ENCODE data around the gene NACC2. TPM values are rescaled to one million over a fixed set of nuclear protein-coding genes. Genes with fewer than 3 reads are reported as not detected.

The NACC2 gene
- total RNA-seq, 1 donor from 2014 or later: 1.6 TPM

DNA sequence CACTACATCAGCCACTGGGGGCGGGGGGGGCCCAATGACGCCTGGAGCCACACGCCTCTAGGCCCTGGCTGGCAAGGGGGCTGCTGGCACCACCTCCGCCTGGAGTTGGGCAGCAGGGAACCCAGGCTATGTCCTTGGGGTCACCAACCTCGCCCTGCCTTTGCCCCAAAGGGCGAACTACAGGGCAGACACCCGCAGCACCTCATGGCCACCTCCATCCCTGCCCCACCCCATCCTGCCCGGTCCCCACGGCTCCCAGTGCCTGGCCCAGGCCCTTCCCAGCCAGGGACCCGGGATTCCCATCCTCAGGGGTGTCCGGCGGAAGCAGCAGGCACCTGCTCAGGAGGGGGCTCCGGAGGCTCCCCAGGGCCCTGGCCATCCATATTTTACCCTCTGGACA, 37.0 kb downstream of the NACC2 start:
- no peak overlapping the region for H3K27ac Mint-ChIP-seq
- CTCF ChIA-PET: no interaction called here
- H3K27me3 Mint-ChIP-seq: peaks cover 3% of the 10 kb centered on the region
- ATAC-seq (ENCODE audit: low read depth): peak; percentile 35
- no peak overlapping the region for H3K4me3 Mint-ChIP-seq
- H3K9me3 Mint-ChIP-seq: no peaks in the 10 kb centered on the region
- TF ChIP-seq, protein P1, sequence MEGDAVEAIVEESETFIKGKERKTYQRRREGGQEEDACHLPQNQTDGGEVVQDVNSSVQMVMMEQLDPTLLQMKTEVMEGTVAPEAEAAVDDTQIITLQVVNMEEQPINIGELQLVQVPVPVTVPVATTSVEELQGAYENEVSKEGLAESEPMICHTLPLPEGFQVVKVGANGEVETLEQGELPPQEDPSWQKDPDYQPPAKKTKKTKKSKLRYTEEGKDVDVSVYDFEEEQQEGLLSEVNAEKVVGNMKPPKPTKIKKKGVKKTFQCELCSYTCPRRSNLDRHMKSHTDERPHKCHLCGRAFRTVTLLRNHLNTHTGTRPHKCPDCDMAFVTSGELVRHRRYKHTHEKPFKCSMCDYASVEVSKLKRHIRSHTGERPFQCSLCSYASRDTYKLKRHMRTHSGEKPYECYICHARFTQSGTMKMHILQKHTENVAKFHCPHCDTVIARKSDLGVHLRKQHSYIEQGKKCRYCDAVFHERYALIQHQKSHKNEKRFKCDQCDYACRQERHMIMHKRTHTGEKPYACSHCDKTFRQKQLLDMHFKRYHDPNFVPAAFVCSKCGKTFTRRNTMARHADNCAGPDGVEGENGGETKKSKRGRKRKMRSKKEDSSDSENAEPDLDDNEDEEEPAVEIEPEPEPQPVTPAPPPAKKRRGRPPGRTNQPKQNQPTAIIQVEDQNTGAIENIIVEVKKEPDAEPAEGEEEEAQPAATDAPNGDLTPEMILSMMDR (IDR thresholded peaks at IDR 0.05): no peak
- H3K4me1 Mint-ChIP-seq: peaks cover 30% of the 10 kb centered on the region
- H3K36me3 Mint-ChIP-seq (ENCODE audit: low read depth): no peaks in the 10 kb centered on the region
- DNase-seq: no peak
- POLR2A ChIA-PET: interaction anchor here (0.6 kb wide), 1 partner anchor 363 kb away, joined by 3 read pairs; no protein-coding TSS in a partner anchor
- intact Hi-C loops (cut with micrococcal nuclease): no loop called here

DNA sequence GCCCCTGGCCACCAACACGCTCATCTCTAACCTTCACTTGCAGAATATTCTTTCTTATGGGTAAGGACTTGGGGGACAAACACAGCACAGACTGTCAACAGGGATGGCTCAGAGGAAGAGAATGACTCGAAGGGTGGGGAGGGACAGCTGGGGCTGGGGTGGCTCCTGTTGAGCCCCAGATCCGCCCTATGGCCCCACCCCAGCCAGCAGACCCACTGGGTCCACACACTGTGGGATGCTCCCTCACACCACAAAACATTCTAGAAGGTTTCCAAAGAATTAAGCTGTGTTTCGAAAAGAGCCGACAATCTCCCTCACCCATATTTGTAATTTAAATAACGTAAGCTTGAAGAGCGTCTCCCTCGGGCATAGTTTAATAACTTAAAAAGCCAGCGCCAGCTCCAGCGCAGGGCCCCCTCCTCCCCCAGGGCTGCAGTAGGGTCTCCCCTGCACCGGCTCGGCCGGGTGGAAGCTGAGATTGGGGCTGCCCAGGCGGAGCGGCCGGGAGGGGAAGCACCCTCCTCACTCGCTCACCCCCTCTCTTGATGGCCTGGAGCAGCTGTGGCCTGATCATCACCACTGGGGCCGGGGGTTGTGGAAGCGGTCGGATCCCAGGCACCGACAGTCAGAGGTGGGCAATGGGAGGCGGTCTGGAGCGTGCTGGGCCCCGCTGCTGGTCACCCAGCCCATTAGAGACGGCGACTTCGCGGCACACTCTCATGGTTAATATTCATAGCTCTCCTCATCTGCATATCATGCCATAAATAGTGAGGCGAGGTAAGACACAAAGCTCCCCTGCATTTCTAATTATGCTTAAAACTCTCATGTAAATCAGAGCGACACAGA, 37.6 kb downstream of the NACC2 start:
- CTCF ChIA-PET: no interaction called here
- DNase-seq: no peak
- intact Hi-C loops (cut with micrococcal nuclease): no loop called here
- Mint-ChIP-seq H3K36me3 (ENCODE audit: low read depth) (no peaks in the 10 kb centered on the region), H3K4me1 (peaks cover 30% of the 10 kb centered on the region), H3K27me3 (peaks cover 4% of the 10 kb centered on the region), H3K4me3 (peak overlapping the region; percentile 65), H3K9me3 (no peaks in the 10 kb centered on the region), H3K27ac (peak overlapping the region; percentile 79)
- ATAC-seq (ENCODE audit: low read depth): peak; percentile 55
- POLR2A ChIA-PET: interaction anchor here (0.5 to 0.6 kb wide), 2 partner anchors 11 to 364 kb away, joined by 3 to 7 read pairs; no protein-coding TSS in a partner anchor
- TF ChIP-seq, protein P1 (IDR thresholded peaks at IDR 0.05): no peak

DNA sequence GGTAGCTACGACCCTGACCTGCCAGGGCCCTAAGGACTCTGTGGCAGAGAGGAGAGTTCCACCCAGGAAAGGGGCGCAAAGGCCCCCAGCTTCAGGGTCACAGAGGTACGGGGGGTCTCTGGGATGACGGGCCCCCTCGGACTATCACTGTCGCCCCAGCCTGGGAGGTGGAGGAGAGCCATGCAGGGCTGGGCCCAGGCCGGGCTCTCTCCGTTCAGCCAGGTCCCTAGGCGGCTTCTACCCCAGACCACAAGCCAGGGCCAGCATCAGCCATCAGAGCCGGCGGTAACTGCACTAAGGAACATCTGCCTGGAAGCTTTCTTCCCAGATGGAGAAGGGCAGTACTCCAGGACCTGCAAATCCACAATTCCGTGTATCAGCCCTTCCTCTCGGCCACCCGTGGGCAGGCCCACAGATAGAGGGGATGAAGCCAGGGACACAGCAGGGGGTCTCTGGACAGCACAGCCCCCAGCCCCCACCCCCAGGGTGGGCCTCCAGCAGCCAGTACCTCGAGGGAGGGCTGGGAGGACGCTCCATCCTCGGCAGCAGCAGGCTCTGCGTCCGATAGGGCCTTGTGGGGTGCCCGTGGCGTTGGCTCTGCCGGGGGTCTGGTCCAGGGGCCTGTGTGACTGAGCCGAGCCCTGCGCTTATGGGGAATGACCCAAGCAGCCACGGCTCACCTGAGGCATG, 38.4 kb downstream of the NACC2 start:
- Mint-ChIP-seq H3K4me3 (peak overlapping the region; percentile 65), H3K27ac (peak overlapping the region; percentile 79), H3K9me3 (no peaks in the 10 kb centered on the region), H3K27me3 (peaks cover 8% of the 10 kb centered on the region), H3K4me1 (peaks cover 35% of the 10 kb centered on the region), H3K36me3 (ENCODE audit: low read depth) (no peaks in the 10 kb centered on the region)
- DNase-seq: no peak
- ATAC-seq (ENCODE audit: low read depth): no peak
- TF ChIP-seq, protein P1 (IDR thresholded peaks at IDR 0.05): no peak
- POLR2A ChIA-PET: no interaction called here
- intact Hi-C loops (cut with micrococcal nuclease): no loop called here
- CTCF ChIA-PET: no interaction called here

DNA sequence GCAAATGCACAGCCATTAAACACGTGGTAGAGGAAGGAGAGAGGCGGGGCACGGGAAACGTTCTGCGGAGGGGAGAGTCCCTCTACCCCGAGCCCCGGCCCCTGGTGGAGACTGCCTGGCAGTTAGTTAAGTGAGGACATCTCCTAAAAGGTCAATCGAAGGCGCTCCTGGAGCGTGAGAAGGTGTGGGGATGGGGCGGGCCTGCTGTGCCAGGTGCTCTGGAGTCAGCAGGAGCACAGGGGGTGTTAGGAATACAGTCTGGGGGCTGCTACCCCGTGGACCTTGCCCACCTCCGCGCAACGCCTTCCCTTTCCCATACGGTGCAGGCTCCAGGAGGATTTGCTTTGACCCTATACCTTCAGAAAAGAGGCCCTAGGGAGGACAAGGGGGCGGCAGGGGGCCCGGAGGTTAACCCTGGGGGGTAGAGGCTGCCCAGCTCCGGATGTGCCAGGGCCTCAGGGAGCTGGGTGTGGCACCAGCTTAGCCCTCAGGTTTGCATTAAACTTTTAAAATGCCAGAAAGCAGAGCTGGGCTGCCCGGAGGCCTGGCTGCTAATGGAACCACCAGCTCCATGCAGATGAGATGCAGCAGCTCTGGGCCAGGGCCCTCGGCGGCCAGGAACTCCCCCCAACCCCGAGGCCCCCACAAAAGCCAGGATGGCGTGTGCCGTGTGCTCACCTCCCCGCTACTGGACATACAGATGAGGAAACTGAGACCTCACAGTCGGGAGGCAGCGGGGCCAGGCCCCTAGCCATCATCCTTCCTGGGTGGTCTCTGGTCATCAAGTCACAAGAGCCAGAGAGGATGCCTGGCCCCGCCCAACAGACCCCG, 39.2 kb downstream of the NACC2 start:
- CTCF ChIA-PET: no interaction called here
- Mint-ChIP-seq H3K4me1 (peaks cover 38% of the 10 kb centered on the region), H3K36me3 (ENCODE audit: low read depth) (no peaks in the 10 kb centered on the region), H3K9me3 (no peaks in the 10 kb centered on the region), H3K27me3 (peaks cover 8% of the 10 kb centered on the region), H3K4me3 (peak overlapping the region; percentile 64), H3K27ac (peak overlapping the region; percentile 35)
- no peak for DNase-seq
- ATAC-seq (ENCODE audit: low read depth): peak; percentile 75
- POLR2A ChIA-PET: no interaction called here
- intact Hi-C loops (cut with micrococcal nuclease): no loop called here
- TF ChIP-seq, protein P1 (IDR thresholded peaks at IDR 0.05): no peak
